Endothelial cell (in vitro differentiated cells): ENCODE measurements around the gene MECR. TPM values are rescaled to one million over a fixed set of nuclear protein-coding genes. Genes with fewer than 3 reads are reported as not detected.

Source experiments
- DNase-seq: peaks from one replicate; pipeline ENCODE4 v3.0.0; 2021; ENCODE audit warnings: low spot score
- H3K27ac Mint-ChIP-seq: one replicate; pipeline ENCODE4 v1.8.0; 2021; ENCODE audit warnings: mixed read lengths, inconsistent platforms; ENCODE audit not compliant: unreplicated experiment
- H3K27me3 Mint-ChIP-seq: one replicate; pipeline ENCODE4 v1.8.0; 2021; ENCODE audit warnings: mild to moderate bottlenecking, moderate library complexity, mixed read lengths, inconsistent platforms; ENCODE audit not compliant: unreplicated experiment
- H3K36me3 Mint-ChIP-seq: one replicate; pipeline ENCODE4 v1.8.0; 2021; ENCODE audit warnings: mild to moderate bottlenecking, low read depth, mixed read lengths, inconsistent platforms; ENCODE audit not compliant: unreplicated experiment
- H3K4me1 Mint-ChIP-seq: one replicate; pipeline ENCODE4 v1.8.0; 2021; ENCODE audit warnings: mild to moderate bottlenecking, mixed read lengths, inconsistent platforms; ENCODE audit not compliant: unreplicated experiment
- H3K4me3 Mint-ChIP-seq: one replicate; pipeline ENCODE4 v1.8.0; 2021; ENCODE audit warnings: mild to moderate bottlenecking, mixed read lengths, inconsistent platforms; ENCODE audit not compliant: unreplicated experiment
- H3K9me3 Mint-ChIP-seq: one replicate; pipeline ENCODE4 v1.8.0; 2021; ENCODE audit warnings: mixed read lengths, inconsistent platforms; ENCODE audit not compliant: unreplicated experiment
- total RNA-seq: library from RNA; stranded (reverse); fragmentation: NEBNext Ultra II Directional; extraction: Animal tissue kit (Norgen Biotek cat#: 25700); gene quantifications from one replicate; pipeline ENCODE4 v1.2.1, GENCODE V29; 2021; ENCODE audit not compliant: unreplicated experiment
- TF ChIP-seq, protein P1 (sequence below): fragments of 200-600 bp; sonication (generic); IDR thresholded peaks from one replicate; pipeline ENCODE4 v1.5.0; 2021; ENCODE audit warnings: antibody characterized with exemption; ENCODE audit not compliant: unreplicated experiment

Gene MECR
- total RNA-seq, 1 donor from 2014 or later, result 20.2 TPM

DNA sequence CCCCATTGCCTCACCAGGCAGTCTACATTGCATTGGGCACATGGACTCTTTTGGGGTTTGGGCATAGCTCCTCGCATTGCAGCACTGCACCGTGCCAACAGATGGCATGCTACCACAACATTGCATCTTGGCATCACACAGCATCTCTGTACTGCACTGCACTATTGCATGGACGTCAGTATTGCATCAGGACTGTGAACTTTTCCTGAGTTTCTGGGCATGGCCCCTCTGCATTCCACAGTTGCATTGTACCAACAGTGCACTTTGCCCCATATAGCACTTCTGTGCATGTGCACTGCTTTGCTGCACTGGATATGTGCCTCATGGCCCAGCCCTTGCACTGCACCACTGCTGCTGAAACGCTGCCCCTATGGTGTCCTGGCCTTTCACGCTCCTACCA, 15.1 kb upstream of the MECR start:
- no peaks in the 10 kb centered on the region for H3K9me3 Mint-ChIP-seq
- no peak for DNase-seq
- TF ChIP-seq, protein P1, sequence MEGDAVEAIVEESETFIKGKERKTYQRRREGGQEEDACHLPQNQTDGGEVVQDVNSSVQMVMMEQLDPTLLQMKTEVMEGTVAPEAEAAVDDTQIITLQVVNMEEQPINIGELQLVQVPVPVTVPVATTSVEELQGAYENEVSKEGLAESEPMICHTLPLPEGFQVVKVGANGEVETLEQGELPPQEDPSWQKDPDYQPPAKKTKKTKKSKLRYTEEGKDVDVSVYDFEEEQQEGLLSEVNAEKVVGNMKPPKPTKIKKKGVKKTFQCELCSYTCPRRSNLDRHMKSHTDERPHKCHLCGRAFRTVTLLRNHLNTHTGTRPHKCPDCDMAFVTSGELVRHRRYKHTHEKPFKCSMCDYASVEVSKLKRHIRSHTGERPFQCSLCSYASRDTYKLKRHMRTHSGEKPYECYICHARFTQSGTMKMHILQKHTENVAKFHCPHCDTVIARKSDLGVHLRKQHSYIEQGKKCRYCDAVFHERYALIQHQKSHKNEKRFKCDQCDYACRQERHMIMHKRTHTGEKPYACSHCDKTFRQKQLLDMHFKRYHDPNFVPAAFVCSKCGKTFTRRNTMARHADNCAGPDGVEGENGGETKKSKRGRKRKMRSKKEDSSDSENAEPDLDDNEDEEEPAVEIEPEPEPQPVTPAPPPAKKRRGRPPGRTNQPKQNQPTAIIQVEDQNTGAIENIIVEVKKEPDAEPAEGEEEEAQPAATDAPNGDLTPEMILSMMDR, result no peak
- no peaks in the 10 kb centered on the region for H3K36me3 Mint-ChIP-seq
- H3K4me3 Mint-ChIP-seq, result no peak overlapping the region
- H3K27me3 Mint-ChIP-seq, result peaks cover 4% of the 10 kb centered on the region
- no peak overlapping the region for H3K27ac Mint-ChIP-seq
- H3K4me1 Mint-ChIP-seq, result peaks cover 4% of the 10 kb centered on the region

DNA sequence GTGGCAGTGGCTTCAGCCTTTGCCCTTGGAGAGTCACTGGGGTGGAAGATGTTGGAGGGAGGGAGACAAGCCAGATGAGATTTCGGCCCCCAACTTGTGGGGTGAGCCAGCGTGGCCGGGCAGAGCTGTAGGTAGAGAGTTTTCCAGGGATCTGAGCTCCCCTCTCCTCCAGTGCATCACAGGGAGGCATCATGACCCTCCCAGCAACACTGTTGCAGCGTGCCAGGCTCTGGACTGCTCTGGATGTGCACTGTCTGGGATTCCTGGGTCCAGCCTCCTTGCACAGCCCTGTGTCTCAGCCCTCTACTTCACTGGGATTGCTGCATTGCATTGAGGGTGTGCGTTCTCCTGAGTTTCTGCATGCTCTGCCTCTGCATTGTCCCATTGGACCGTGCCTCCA, 14.5 kb upstream of the MECR start:
- TF ChIP-seq, protein P1, result no peak
- H3K4me1 Mint-ChIP-seq, result peaks cover 5% of the 10 kb centered on the region
- no peak overlapping the region for H3K4me3 Mint-ChIP-seq
- no peak overlapping the region for H3K27ac Mint-ChIP-seq
- no peaks in the 10 kb centered on the region for H3K36me3 Mint-ChIP-seq
- H3K9me3 Mint-ChIP-seq, result no peaks in the 10 kb centered on the region
- H3K27me3 Mint-ChIP-seq, result peaks cover 5% of the 10 kb centered on the region
- no peak for DNase-seq

DNA sequence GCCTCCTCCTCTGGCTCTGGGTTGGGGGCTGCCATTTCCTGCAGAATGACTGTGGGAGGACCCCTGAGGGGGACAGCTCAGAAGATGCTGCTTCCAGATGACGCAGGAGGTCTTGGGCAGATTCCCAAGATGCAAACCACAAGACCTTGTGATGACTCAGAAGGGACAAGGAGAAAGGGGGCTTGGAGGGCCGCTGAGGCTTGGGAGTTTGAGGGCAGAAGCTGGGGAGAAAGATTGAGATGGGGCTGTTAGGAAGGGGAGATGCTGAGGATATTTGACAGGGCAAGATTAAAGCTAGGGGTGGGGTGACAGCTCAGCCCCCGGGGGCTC, 13.1 kb upstream of the MECR start:
- peaks cover 7% of the 10 kb centered on the region for H3K4me1 Mint-ChIP-seq
- TF ChIP-seq, protein P1, result no peak
- peaks cover 12% of the 10 kb centered on the region for H3K27me3 Mint-ChIP-seq
- no peak overlapping the region for H3K4me3 Mint-ChIP-seq
- DNase-seq, result no peak
- H3K27ac Mint-ChIP-seq, result no peak overlapping the region
- H3K36me3 Mint-ChIP-seq, result no peaks in the 10 kb centered on the region
- no peaks in the 10 kb centered on the region for H3K9me3 Mint-ChIP-seq

DNA sequence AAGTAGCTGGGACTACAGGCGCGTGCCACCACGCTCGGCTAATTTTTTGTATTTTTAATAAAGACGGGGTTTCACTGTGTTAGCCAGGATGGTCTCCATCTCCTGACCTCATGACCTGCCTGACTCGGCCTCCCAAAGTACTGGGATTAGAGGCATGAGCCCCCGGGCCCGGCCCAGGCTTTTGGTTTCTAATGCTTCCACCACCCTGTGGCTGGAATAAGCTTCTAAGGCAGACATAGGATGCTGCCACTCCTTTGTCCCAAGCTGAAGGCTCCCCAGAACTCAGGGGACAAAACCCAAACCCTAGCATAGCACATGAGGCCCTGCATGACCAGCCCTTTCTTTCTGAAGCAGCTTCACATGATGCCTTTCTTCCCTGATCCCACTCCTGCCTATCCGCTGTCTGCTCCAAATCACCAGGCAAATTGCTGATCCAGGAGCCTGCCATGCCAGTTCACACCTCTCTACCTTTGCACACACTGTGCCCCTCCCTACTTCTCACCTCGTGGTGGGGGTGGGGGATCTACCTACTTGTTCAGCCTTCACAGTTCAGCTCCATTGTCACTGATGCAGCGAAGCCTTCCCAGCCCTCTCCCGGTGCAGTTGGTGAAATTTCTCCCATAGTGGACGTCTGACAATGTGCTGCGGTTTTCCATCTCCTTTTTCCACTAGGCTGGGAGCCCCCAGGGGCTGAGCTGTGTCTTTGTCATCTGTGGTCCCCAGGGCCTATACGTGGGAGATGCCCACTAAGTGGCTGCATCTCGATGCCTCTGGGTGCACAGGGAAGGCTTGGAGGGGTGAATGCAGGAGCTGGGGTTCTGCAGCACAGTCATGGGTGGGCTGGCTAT, 12.5 kb upstream of the MECR start:
- no peak for DNase-seq
- no peak overlapping the region for H3K27ac Mint-ChIP-seq
- H3K4me1 Mint-ChIP-seq, result peaks cover 10% of the 10 kb centered on the region
- no peak overlapping the region for H3K4me3 Mint-ChIP-seq
- TF ChIP-seq, protein P1, result no peak
- no peaks in the 10 kb centered on the region for H3K9me3 Mint-ChIP-seq
- H3K27me3 Mint-ChIP-seq, result peaks cover 18% of the 10 kb centered on the region
- no peaks in the 10 kb centered on the region for H3K36me3 Mint-ChIP-seq

DNA sequence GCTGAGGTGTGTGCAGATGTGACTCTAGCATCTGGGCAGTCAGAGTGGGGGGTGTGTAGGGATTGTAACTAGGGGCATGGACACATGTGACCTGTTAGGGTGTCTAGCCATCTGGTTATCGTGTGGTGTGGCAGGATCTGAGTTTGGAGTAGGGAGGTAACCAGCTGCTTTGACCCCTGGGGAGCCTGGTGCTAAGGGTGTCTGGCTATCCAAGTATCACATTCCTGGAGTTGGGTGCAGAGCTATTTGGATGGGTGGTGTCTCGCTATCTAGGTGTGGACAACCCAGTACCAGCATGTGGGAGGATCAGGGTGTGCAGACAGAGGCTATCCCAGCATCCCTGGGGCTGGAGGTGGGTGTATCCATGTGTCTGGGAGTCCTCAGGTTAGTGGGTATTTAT, 10.3 kb upstream of the MECR start:
- TF ChIP-seq, protein P1, result no peak
- H3K27ac Mint-ChIP-seq, result no peak overlapping the region
- peaks cover 28% of the 10 kb centered on the region for H3K27me3 Mint-ChIP-seq
- no peak overlapping the region for H3K4me3 Mint-ChIP-seq
- DNase-seq, result no peak
- H3K36me3 Mint-ChIP-seq, result peaks cover 6% of the 10 kb centered on the region
- peaks cover 19% of the 10 kb centered on the region for H3K4me1 Mint-ChIP-seq
- H3K9me3 Mint-ChIP-seq, result no peaks in the 10 kb centered on the region
